HepG2 (cell line): ENCODE measurements around the gene CCT8. TPM values are rescaled to one million over a fixed set of nuclear protein-coding genes. Genes with fewer than 3 reads are reported as not detected.

Experiments used
- ATAD3A ChIP-seq: sonication (generic); formaldehyde crosslinking; IDR thresholded peaks from 2 replicates; pipeline ENCODE4 v1.4.0; 2020; ENCODE audit warnings: missing genetic modification reagents
- BRD4 ChIP-seq: sonication (generic); formaldehyde crosslinking; IDR thresholded peaks from 2 replicates; pipeline ENCODE4 v1.4.0; 2020; ENCODE audit warnings: missing genetic modification reagents
- CBX5 ChIP-seq: sonication (generic); formaldehyde crosslinking; IDR thresholded peaks from 2 replicates; pipeline ENCODE4 v1.4.0; 2020; ENCODE audit warnings: missing genetic modification reagents, borderline replicate concordance
- CCDC6 ChIP-seq: sonication (generic); formaldehyde crosslinking; IDR thresholded peaks from 2 replicates; pipeline ENCODE4 v1.8.1; 2022; ENCODE audit warnings: mild to moderate bottlenecking, missing genetic modification reagents, moderate library complexity
- CHD4 ChIP-seq: fragments of 200-600 bp; sonication (generic); IDR thresholded peaks from 2 replicates; pipeline ENCODE4 v1.7.0; 2017; ENCODE audit warnings: mild to moderate bottlenecking, low read length, borderline replicate concordance
- EP300 ChIP-seq, 3 experiments: sonication (generic) in 1 of 3; formaldehyde crosslinking in 1 of 3; IDR thresholded peaks; 2 replicates each; pipeline versions ENCODE4 v1.5.1 to v1.6.1; 2011 to 2020; ENCODE audit warnings: low read depth in 2 of 3, low read length in 2 of 3, borderline replicate concordance in 1 of 3, improper control_type of control experiment in 1 of 3, mild to moderate bottlenecking in 1 of 3, missing genetic modification reagents in 1 of 3, moderate library complexity in 1 of 3
- HNRNPUL1 ChIP-seq: fragments of 200-400 bp; formaldehyde crosslinking; IDR thresholded peaks from 2 replicates; pipeline ENCODE4 v1.6.1; 2017; ENCODE audit warnings: low read depth, mild to moderate bottlenecking, low read length, moderate library complexity
- ISL2 ChIP-seq: sonication (generic); formaldehyde crosslinking; IDR thresholded peaks from 2 replicates; pipeline ENCODE4 v1.5.0; 2020; ENCODE audit warnings: missing genetic modification reagents
- KLF12 ChIP-seq: sonication (generic); formaldehyde crosslinking; IDR thresholded peaks from 2 replicates; pipeline ENCODE4 v1.4.0; 2020; ENCODE audit warnings: missing genetic modification reagents, borderline replicate concordance
- NCOA2 ChIP-seq: sonication (generic); formaldehyde crosslinking; IDR thresholded peaks from 2 replicates; pipeline ENCODE4 v1.8.0; 2022; ENCODE audit warnings: inconsistent platforms
- PHF8 ChIP-seq: sonication (generic); formaldehyde crosslinking; IDR thresholded peaks from 2 replicates; pipeline ENCODE4 v1.5.0; 2020; ENCODE audit warnings: missing genetic modification reagents
- PLRG1 ChIP-seq: fragments of 450-650 bp; conservative IDR thresholded peaks from 2 replicates; pipeline ENCODE4 v1.6.1; 2016
- RNF2 ChIP-seq: fragments of 450-650 bp; conservative IDR thresholded peaks from 2 replicates; pipeline ENCODE4 v1.6.1; 2016; ENCODE audit warnings: low read depth
- SMAD1 ChIP-seq: sonication (generic); formaldehyde crosslinking; IDR thresholded peaks from 2 replicates; pipeline ENCODE4 v1.4.0; 2020; ENCODE audit warnings: missing genetic modification reagents, low read depth, mild to moderate bottlenecking, borderline replicate concordance
- STAT5B ChIP-seq: sonication (generic); formaldehyde crosslinking; IDR thresholded peaks from 2 replicates; pipeline ENCODE4 v1.4.0; 2020; ENCODE audit warnings: missing genetic modification reagents
- TOPORS ChIP-seq: sonication (generic); formaldehyde crosslinking; IDR thresholded peaks from 2 replicates; pipeline ENCODE4 v1.8.0; 2023; ENCODE audit warnings: mild to moderate bottlenecking, missing genetic modification reagents
- TRIM24 ChIP-seq: sonication (generic); formaldehyde crosslinking; IDR thresholded peaks from 2 replicates; pipeline ENCODE4 v1.8.0; 2022; ENCODE audit warnings: mild to moderate bottlenecking, missing genetic modification reagents
- ZNF124 ChIP-seq: sonication (generic); formaldehyde crosslinking; IDR thresholded peaks from 2 replicates; pipeline ENCODE4 v1.4.0; 2020; ENCODE audit warnings: missing genetic modification reagents
- ZNF614 ChIP-seq: IDR thresholded peaks from 2 replicates; pipeline ENCODE4 v1.6.1; 2018; ENCODE audit warnings: missing biosample characterization, missing genetic modification reagents, inconsistent platforms, borderline replicate concordance
- ZNF724P ChIP-seq: sonication (generic); formaldehyde crosslinking; IDR thresholded peaks from 2 replicates; pipeline ENCODE4 v1.8.0; 2022; ENCODE audit warnings: missing genetic modification reagents, borderline replicate concordance
- ZNF775 ChIP-seq: sonication (generic); formaldehyde crosslinking; IDR thresholded peaks from 2 replicates; pipeline ENCODE4 v1.4.0; 2020; ENCODE audit warnings: missing genetic modification reagents, mild to moderate bottlenecking, moderate library complexity, borderline replicate concordance
- ZNF891 ChIP-seq: sonication (generic); formaldehyde crosslinking; IDR thresholded peaks from 2 replicates; pipeline ENCODE4 v1.5.0; 2020; ENCODE audit warnings: mild to moderate bottlenecking, missing genetic modification reagents
- ZSCAN9 ChIP-seq: IDR thresholded peaks from 2 replicates; pipeline ENCODE4 v1.6.1; 2016; ENCODE audit warnings: borderline replicate concordance
- polyA plus RNA-seq, 8 experiments: library from polyadenylated mRNA; depleted of rRNA in 3 of 8; stranded (reverse) in 7 of 8; unstranded in 1 of 8; fragments of >200 nt; fragmentation: Illumina TruSeq in 4 of 8; extraction: Trizol in 4 of 8; gene quantifications; 2 replicates each; pipeline versions ENCODE4 v1.2.1 to v1.2.3, GENCODE V29; 2011 to 2016; ENCODE audit warnings: low read depth in 4 of 8, missing spikeins in 1 of 8, mixed read lengths in 1 of 8; ENCODE audit not compliant: insufficient read depth in 1 of 8
- total RNA-seq, 5 experiments: library from RNA; depleted of rRNA; stranded (reverse); fragments of >200 nt; fragmentation: Illumina TruSeq; extraction: Trizol; gene quantifications; 2 replicates each; pipeline ENCODE4 v1.2.3, GENCODE V29; 2016; ENCODE audit warnings: low read depth in 1 of 5
- TF ChIP-seq, protein P1 (sequence below): sonication (generic); formaldehyde crosslinking; IDR thresholded peaks from 2 replicates; pipeline ENCODE4 v1.4.0; 2020; ENCODE audit warnings: missing genetic modification reagents, low read depth, mild to moderate bottlenecking, borderline replicate concordance
- TF ChIP-seq, protein P2 (sequence below): sonication (generic); formaldehyde crosslinking; IDR thresholded peaks from 2 replicates; pipeline ENCODE4 v1.5.0; 2020; ENCODE audit warnings: mild to moderate bottlenecking, missing genetic modification reagents, borderline replicate concordance

Gene CCT8
- total and polyA plus RNA-seq, 2 of the 13 experiments (the other 11 are each of a cell fraction or from before 2014, with no cell fraction given) = 127 to 325 TPM

DNA sequence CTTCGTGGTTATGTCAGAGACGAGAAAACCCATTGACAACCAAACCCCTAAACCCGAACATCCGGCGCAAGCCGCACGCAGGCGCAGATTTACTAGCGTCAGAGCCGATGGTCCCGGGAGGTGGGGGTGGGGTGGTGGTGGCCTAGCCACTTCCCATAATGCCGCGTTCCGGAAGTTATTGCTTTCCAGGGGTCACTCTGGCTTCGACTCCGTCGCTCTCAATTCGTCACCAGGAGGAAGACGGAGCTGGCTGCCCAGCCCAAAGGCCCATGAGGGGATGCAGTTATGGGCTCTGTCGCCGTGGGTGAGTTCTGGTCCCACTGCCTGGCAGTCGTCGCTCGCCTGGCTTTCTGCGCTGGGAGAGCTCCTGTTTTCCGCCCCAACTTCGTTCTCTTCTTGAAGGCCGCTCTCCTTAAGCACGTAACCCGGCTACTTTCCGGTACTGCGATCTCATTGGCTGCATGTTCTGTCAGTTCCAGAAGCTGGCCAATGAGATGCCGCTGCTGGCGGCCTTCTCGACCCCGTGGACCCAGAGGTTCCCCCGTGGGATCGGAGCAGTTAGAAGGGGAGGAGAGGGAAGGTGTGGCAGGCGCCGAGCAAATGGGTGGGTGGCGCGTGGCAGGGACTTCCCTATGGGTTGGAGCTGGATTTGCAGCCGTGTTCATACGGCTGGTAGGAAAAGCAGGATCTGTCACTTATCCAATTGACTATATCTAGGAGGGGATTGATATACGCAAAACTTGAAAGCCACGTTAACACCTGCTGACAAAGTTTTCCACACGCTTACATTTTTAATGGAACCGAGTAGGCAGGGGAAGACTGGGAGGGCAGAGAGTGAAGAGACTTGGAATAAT lies 48.7 kb downstream of the CCT8 start, which contains the start of gene USP16 (continued):
- TF ChIP-seq KLF12 (CRISPR knock-in tag) = peak; percentile 89
- 0 out of 2 replicates have a peak, but pooled peaks have one; percentile 1 for TF ChIP-seq NCOA2 (CRISPR knock-in tag)
- TF ChIP-seq, protein P1, sequence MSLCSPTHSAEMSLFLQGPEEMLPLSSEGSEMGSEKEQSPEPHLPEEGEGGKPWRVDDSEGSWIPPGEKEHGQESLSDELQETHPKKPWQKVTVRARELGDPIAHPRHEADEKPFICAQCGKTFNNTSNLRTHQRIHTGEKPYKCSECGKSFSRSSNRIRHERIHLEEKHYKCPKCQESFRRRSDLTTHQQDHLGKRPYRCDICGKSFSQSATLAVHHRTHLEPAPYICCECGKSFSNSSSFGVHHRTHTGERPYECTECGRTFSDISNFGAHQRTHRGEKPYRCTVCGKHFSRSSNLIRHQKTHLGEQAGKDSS = no peak; the same call in 1 of the 2 replicates
- TF ChIP-seq PLRG1 = no peak
- TF ChIP-seq STAT5B (CRISPR knock-in tag) = no peak
- TF ChIP-seq, protein P2, sequence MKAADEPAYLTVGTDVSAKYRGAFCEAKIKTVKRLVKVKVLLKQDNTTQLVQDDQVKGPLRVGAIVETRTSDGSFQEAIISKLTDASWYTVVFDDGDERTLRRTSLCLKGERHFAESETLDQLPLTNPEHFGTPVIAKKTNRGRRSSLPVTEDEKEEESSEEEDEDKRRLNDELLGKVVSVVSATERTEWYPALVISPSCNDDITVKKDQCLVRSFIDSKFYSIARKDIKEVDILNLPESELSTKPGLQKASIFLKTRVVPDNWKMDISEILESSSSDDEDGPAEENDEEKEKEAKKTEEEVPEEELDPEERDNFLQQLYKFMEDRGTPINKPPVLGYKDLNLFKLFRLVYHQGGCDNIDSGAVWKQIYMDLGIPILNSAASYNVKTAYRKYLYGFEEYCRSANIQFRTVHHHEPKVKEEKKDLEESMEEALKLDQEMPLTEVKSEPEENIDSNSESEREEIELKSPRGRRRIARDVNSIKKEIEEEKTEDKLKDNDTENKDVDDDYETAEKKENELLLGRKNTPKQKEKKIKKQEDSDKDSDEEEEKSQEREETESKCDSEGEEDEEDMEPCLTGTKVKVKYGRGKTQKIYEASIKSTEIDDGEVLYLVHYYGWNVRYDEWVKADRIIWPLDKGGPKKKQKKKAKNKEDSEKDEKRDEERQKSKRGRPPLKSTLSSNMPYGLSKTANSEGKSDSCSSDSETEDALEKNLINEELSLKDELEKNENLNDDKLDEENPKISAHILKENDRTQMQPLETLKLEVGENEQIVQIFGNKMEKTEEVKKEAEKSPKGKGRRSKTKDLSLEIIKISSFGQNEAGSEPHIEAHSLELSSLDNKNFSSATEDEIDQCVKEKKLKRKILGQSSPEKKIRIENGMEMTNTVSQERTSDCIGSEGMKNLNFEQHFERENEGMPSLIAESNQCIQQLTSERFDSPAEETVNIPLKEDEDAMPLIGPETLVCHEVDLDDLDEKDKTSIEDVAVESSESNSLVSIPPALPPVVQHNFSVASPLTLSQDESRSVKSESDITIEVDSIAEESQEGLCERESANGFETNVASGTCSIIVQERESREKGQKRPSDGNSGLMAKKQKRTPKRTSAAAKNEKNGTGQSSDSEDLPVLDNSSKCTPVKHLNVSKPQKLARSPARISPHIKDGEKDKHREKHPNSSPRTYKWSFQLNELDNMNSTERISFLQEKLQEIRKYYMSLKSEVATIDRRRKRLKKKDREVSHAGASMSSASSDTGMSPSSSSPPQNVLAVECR (CRISPR knock-in tag) = peak; percentile 89
- no peak for TF ChIP-seq HNRNPUL1
- no peak for TF ChIP-seq CCDC6 (CRISPR knock-in tag)
- no peak for TF ChIP-seq CHD4
- no peak for TF ChIP-seq ZNF775 (CRISPR knock-in tag)
- 0 out of 2 replicates have a peak, but pooled peaks have one; percentile 28 for TF ChIP-seq ZNF891
- TF ChIP-seq RNF2 = peak; percentile 80
- TF ChIP-seq BRD4 (CRISPR knock-in tag) = no peak
- 0 out of 2 replicates have a peak, but pooled peaks have one; percentile 15 for TF ChIP-seq ATAD3A
- 0 out of 2 replicates have a peak, but pooled peaks have one; percentile 14 for TF ChIP-seq CBX5 (CRISPR knock-in tag)
- no peak for TF ChIP-seq ZNF724P (CRISPR knock-in tag)
- TF ChIP-seq PHF8 (CRISPR knock-in tag) = peak; percentile 95
- no peak for TF ChIP-seq ZSCAN9 (CRISPR knock-in tag)
- TF ChIP-seq ISL2 (CRISPR knock-in tag) = peak; percentile 67; the same call in 1 of the 2 replicates
- peak; percentile 62; the same call in 1 of the 2 replicates for TF ChIP-seq TOPORS (CRISPR knock-in tag)
- TF ChIP-seq ZNF614 (CRISPR knock-in tag) = no peak
- TF ChIP-seq SMAD1 = no peak
- peak; percentile 63; the same call in 1 of the 2 replicates for TF ChIP-seq ZNF124 (CRISPR knock-in tag)
- TF ChIP-seq EP300 (IDR thresholded peaks at IDR 0.05; ENCODE audit: low read depth in 2 of 2, low read length in 2 of 2) = 0 out of 4 replicates have a peak, but pooled peaks of 1 of the 2 experiments have one; percentile 5
- TF ChIP-seq EP300 (CRISPR knock-in tag; IDR thresholded peaks at IDR 0.05; ENCODE audit: borderline replicate concordance) = no peak; the same call in 1 of the 2 replicates
- TF ChIP-seq TRIM24 (CRISPR knock-in tag) = no peak
